ENCODE results near the gene ERICH3. TPM values are rescaled to one million over a fixed set of nuclear protein-coding genes. Genes with fewer than 3 reads are reported as not detected.

ERICH3 gene
- total RNA-seq, 2 donors from 2014 or later, result not detected

GRCh38 chr1:74689621-74690363 is 16.2 kb upstream of the ERICH3 start:
- Histone ChIP-seq H3K27me3 (ENCODE audit: control insufficient read depth, insufficient read depth, low read length, poor library complexity, severe bottlenecking) (no peaks in the 10 kb centered on the region), H3K4me1 (ENCODE audit: control insufficient read depth, insufficient read depth, low read length) (peaks cover 5% of the 10 kb centered on the region), H3K9me3 (ENCODE audit: control insufficient read depth, low read length) (no peaks in the 10 kb centered on the region), H3K4me3 (ENCODE audit: low read length) (no peak overlapping the region), H3K9ac (ENCODE audit: extremely low read depth, low read length, poor library complexity, severe bottlenecking) (no peak overlapping the region), H3K36me3 (ENCODE audit: control insufficient read depth, insufficient read depth, low read length) (no peaks in the 10 kb centered on the region), H3K27ac (ENCODE audit: low read depth, low read length) (no peak overlapping the region)
- no peaks in the 10 kb centered on the region for H3K9me3 Mint-ChIP-seq
- peak; percentile 95 for TF ChIP-seq CTCF (conservative IDR thresholded peaks at IDR 0.05)
- H3K36me3 Mint-ChIP-seq (ENCODE audit: low read depth), result no peaks in the 10 kb centered on the region
- peak overlapping the region; percentile 16 for H3K27ac Mint-ChIP-seq
- H3K4me3 Mint-ChIP-seq, result no peak overlapping the region
- H3K4me1 Mint-ChIP-seq, result peaks cover 8% of the 10 kb centered on the region
- H3K27me3 Mint-ChIP-seq (ENCODE audit: insufficient read depth), result no peaks in the 10 kb centered on the region
- WGBS, 2 experiments (ENCODE audit: insufficient coverage in 1 of 2, insufficient read length in 1 of 2), result 41 to 62% methylated on average over 3 to 5 of the region's 5 CpGs
- peak; percentile 80 for DNase-seq

GRCh38 chr1:74686928-74687327 is 13.3 kb upstream of the ERICH3 start:
- no peak for TF ChIP-seq CTCF (conservative IDR thresholded peaks at IDR 0.05)
- Histone ChIP-seq H3K4me1 (ENCODE audit: control insufficient read depth, insufficient read depth, low read length) (peaks cover 5% of the 10 kb centered on the region), H3K4me3 (ENCODE audit: low read length) (no peak overlapping the region), H3K27ac (ENCODE audit: low read depth, low read length) (no peak overlapping the region), H3K9ac (ENCODE audit: extremely low read depth, low read length, poor library complexity, severe bottlenecking) (no peak overlapping the region), H3K9me3 (ENCODE audit: control insufficient read depth, low read length) (no peaks in the 10 kb centered on the region), H3K36me3 (ENCODE audit: control insufficient read depth, insufficient read depth, low read length) (no peaks in the 10 kb centered on the region), H3K27me3 (ENCODE audit: control insufficient read depth, insufficient read depth, low read length, poor library complexity, severe bottlenecking) (no peaks in the 10 kb centered on the region)
- 93% methylated on average over 4 of the region's 4 CpGs; no CpG with 5 or more reads in 1 of the 2 experiments for WGBS, 2 experiments (ENCODE audit: insufficient coverage in 1 of 2, insufficient read length in 1 of 2)
- no peak overlapping the region for H3K27ac Mint-ChIP-seq
- H3K9me3 Mint-ChIP-seq, result no peaks in the 10 kb centered on the region
- H3K27me3 Mint-ChIP-seq (ENCODE audit: insufficient read depth), result no peaks in the 10 kb centered on the region
- peaks cover 8% of the 10 kb centered on the region for H3K4me1 Mint-ChIP-seq
- no peak for DNase-seq
- no peak overlapping the region for H3K4me3 Mint-ChIP-seq
- H3K36me3 Mint-ChIP-seq (ENCODE audit: low read depth), result no peaks in the 10 kb centered on the region

- WGBS, 2 experiments (ENCODE audit: insufficient coverage in 1 of 2, insufficient read length in 1 of 2), result 80 to 96% methylated on average over 2 of the region's 2 CpGs
- no peak overlapping the region for H3K4me3 ChIP-seq (ENCODE audit: low read length)
- no peak for TF ChIP-seq CTCF (conservative IDR thresholded peaks at IDR 0.05)
- no peaks in the 10 kb centered on the region for H3K27me3 ChIP-seq (ENCODE audit: control insufficient read depth, insufficient read depth, low read length, poor library complexity, severe bottlenecking)
- DNase-seq, result no peak
- H3K36me3 ChIP-seq (ENCODE audit: control insufficient read depth, insufficient read depth, low read length), result no peaks in the 10 kb centered on the region
- Mint-ChIP-seq H3K27ac (no peak overlapping the region), H3K4me3 (no peak overlapping the region), H3K9me3 (no peaks in the 10 kb centered on the region), H3K4me1 (no peaks in the 10 kb centered on the region), H3K27me3 (ENCODE audit: insufficient read depth) (peaks cover 2% of the 10 kb centered on the region), H3K36me3 (ENCODE audit: low read depth) (no peaks in the 10 kb centered on the region)
- no peaks in the 10 kb centered on the region for H3K9me3 ChIP-seq (ENCODE audit: control insufficient read depth, low read length)
- H3K27ac ChIP-seq (ENCODE audit: low read depth, low read length), result no peak overlapping the region
- no peak overlapping the region for H3K9ac ChIP-seq (ENCODE audit: extremely low read depth, low read length, poor library complexity, severe bottlenecking)
- H3K4me1 ChIP-seq (ENCODE audit: control insufficient read depth, insufficient read depth, low read length), result peaks cover 5% of the 10 kb centered on the region
Observed at GRCh38 chr1:74684301-74684700, 10.7 kb upstream of the ERICH3 start.
